ENCODE measurements around the gene ECSIT. TPM values are rescaled to one million over a fixed set of nuclear protein-coding genes. Genes with fewer than 3 reads are reported as not detected.

ECSIT gene
- total RNA-seq, 1 experiment from 2014 or later, result 39.4 TPM

GRCh38 chr19:11541238-11541637 lies 12.3 kb upstream of the ECSIT start:
- intact Hi-C loops (cut with micrococcal nuclease; ENCODE audit: unreplicated experiment) (no loop called here), in situ Hi-C loops (cut with HindIII; ENCODE audit: low pct_unique_long_range_greater_than_20kb, low sequenced_read_pairs) (no loop called here)
- BruUV-seq (replicated peaks), result no TSS peak
- POLR2A ChIA-PET, result no interaction called here
- no peak for ATAC-seq
- H3K36me3 ChIP-seq (ENCODE audit: control insufficient read depth, insufficient read depth, low read length), result no peaks in the 10 kb centered on the region
- H3K4me1 ChIP-seq (ENCODE audit: control insufficient read depth, insufficient read depth, low read length), result no peaks in the 10 kb centered on the region; the same call in 1 of the 2 replicates
- CTCF ChIA-PET, result interaction anchor here (0.5 kb wide), 1 partner anchor 107 kb away, joined by 6 read pairs; no protein-coding TSS in a partner anchor
- H3K9me3 ChIP-seq (ENCODE audit: control insufficient read depth, insufficient read depth, low read depth, low read length), result no peaks in the 10 kb centered on the region
- H3K27me3 ChIP-seq (ENCODE audit: control insufficient read depth, insufficient read depth, low read length), result no peaks in the 10 kb centered on the region
- DNase-seq (ENCODE audit: low read depth, low spot score), result no peak
- H3K27ac ChIP-seq (ENCODE audit: low read length), result no peak overlapping the region
- no peak overlapping the region for H3K4me3 ChIP-seq (ENCODE audit: low read depth in 2 of 2, low read length in 2 of 2)
- TF ChIP-seq, protein P1, sequence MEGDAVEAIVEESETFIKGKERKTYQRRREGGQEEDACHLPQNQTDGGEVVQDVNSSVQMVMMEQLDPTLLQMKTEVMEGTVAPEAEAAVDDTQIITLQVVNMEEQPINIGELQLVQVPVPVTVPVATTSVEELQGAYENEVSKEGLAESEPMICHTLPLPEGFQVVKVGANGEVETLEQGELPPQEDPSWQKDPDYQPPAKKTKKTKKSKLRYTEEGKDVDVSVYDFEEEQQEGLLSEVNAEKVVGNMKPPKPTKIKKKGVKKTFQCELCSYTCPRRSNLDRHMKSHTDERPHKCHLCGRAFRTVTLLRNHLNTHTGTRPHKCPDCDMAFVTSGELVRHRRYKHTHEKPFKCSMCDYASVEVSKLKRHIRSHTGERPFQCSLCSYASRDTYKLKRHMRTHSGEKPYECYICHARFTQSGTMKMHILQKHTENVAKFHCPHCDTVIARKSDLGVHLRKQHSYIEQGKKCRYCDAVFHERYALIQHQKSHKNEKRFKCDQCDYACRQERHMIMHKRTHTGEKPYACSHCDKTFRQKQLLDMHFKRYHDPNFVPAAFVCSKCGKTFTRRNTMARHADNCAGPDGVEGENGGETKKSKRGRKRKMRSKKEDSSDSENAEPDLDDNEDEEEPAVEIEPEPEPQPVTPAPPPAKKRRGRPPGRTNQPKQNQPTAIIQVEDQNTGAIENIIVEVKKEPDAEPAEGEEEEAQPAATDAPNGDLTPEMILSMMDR (IDR thresholded peaks at IDR 0.05), result no peak
- TF ChIP-seq REST (IDR thresholded peaks at IDR 0.05; ENCODE audit: insufficient read depth in 1 of 2, low read depth in 2 of 2, low read length in 1 of 2), result no peak
- TF ChIP-seq SIN3A (IDR thresholded peaks at IDR 0.05; ENCODE audit: borderline replicate concordance, insufficient read depth, low read depth, low read length), result no peak
- no peak for TF ChIP-seq TCF7L2 (IDR thresholded peaks at IDR 0.05; ENCODE audit: low read depth, low read length)
- TF ChIP-seq POLR2AphosphoS5 (IDR thresholded peaks at IDR 0.05; ENCODE audit: low read depth, low read length), result no peak

DNA sequence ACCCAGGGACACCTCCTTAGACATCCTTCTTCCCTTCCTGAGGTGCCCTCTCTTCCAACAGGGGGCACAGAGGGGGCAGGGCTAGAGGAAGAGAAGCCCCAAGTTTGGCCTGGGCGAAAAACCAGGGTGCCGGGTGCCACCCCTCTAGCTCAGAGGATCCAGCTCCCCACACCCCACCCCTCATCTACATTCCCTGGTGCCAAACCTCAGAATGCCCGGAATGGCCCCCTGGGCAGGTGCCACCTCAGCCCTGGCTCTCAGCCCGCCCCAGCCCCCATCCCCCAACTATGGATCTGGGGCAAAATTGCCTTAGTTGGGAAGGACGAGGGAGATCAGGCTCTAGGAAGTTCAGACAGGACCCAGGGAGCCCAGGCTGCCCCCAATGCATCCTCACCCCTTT lies 11.7 kb upstream of the ECSIT start:
- H3K4me3 ChIP-seq (ENCODE audit: low read depth in 2 of 2, low read length in 2 of 2), result no peak overlapping the region
- no peaks in the 10 kb centered on the region for H3K9me3 ChIP-seq (ENCODE audit: control insufficient read depth, insufficient read depth, low read depth, low read length)
- no peaks in the 10 kb centered on the region for H3K27me3 ChIP-seq (ENCODE audit: control insufficient read depth, insufficient read depth, low read length)
- in situ Hi-C loops (cut with HindIII; ENCODE audit: low pct_unique_long_range_greater_than_20kb, low sequenced_read_pairs) (no loop called here), intact Hi-C loops (cut with micrococcal nuclease; ENCODE audit: unreplicated experiment) (no loop called here)
- H3K27ac ChIP-seq (ENCODE audit: low read length), result no peak overlapping the region
- no peaks in the 10 kb centered on the region; the same call in none of the 2 replicates for H3K4me1 ChIP-seq (ENCODE audit: control insufficient read depth, insufficient read depth, low read length)
- ChIA-PET CTCF (no interaction called here), POLR2A (no interaction called here)
- no peak for ATAC-seq
- TF ChIP-seq POLR2AphosphoS5 (IDR thresholded peaks at IDR 0.05; ENCODE audit: low read depth, low read length) (no peak), SIN3A (IDR thresholded peaks at IDR 0.05; ENCODE audit: borderline replicate concordance, insufficient read depth, low read depth, low read length) (no peak), TCF7L2 (IDR thresholded peaks at IDR 0.05; ENCODE audit: low read depth, low read length) (no peak), REST (IDR thresholded peaks at IDR 0.05; ENCODE audit: insufficient read depth in 1 of 2, low read depth in 2 of 2, low read length in 1 of 2) (no peak)
- TF ChIP-seq, protein P1 (IDR thresholded peaks at IDR 0.05), result no peak
- DNase-seq (ENCODE audit: low read depth, low spot score), result no peak
- no TSS peak for BruUV-seq (replicated peaks)
- no peaks in the 10 kb centered on the region for H3K36me3 ChIP-seq (ENCODE audit: control insufficient read depth, insufficient read depth, low read length)
